Measurements from ENCODE around the gene PRDM1.

PRDM1 gene

DNA sequence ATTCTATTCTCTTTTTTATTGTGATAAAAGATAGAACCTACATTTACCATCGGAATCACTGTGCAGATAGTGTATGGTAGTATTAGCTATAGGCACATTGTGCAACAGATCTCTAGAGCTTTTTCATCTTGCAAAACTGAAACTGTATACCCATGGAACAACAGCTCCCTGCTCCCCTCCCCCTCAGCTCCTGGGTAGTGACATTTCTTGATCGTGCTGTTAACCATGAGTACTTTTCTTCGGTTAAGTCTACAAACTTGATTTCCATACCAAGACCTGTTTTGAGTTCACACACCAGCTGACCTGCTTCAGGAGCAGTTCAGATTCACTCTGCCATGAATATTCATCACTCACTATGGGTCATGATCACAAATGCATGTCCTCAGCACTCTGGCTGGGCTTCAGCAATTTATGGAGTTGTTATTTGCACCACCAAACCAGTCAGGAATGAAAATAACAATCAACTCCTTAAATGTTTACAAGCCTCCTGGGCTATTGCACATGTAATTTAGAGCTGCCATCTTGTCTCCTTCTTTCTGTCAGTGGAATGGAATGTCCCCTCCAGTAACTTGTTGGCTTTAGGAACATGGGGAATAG is 32.8 kb downstream of the PRDM1 start:
- DNase-seq: no peak

DNA sequence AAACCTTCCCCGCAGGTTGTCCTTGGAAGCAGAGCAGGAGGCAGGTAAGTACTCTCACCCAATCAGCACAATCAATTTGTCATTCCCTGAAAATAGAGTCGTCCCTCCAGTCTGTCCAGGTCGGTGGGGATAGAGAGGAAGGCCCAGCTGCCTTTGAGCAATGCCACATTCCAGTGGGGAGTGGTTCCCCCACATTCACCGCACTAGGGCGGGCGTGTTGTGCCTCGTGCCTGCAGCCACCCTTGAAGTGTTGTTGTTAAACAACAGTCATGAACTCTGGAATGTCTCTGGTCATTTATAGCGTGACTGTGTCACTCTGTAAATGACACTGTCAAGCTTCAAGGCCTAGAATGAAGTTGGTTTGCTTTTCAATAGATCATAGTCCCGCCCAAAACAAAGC is 33.4 kb downstream of the PRDM1 start:
- DNase-seq: no peak

DNA sequence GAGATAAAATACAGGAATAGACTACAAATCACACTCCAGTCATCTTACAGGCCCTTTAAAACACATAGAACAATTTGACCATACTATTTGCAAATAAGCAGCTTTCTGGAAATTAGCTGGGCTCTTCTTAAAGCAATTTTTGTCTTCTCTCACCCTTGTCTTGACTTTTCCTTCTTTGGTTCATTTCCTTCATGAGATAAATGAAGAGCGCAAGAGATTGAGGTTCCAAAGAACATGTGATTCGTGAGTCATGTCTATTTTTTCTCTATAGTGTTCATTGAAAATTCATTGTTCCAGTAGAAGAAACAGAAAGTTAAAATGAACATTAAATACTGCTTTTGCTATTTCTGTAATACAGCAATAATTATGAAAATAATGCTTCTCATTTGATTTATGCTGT is 33.9 kb downstream of the PRDM1 start:
- no peak for DNase-seq

DNA sequence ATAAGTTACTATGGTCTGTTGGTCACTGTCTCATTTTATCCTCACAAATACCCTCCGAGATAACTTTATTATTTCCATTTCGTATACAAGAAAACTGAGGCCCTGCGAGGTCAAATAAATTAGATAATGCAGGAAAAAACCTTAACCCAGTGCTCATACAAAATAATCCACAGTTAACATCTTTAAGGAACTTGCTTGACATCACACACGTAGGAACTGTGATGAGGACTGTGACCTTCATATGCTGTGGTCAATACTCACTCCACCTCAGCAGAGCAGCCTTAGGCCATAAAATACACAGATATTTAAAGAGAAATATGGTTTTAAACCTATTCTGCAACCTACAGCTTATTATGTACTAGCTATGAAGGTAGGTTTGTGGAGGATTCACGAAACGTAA is 34.3 kb downstream of the PRDM1 start:
- no peak for DNase-seq

DNA sequence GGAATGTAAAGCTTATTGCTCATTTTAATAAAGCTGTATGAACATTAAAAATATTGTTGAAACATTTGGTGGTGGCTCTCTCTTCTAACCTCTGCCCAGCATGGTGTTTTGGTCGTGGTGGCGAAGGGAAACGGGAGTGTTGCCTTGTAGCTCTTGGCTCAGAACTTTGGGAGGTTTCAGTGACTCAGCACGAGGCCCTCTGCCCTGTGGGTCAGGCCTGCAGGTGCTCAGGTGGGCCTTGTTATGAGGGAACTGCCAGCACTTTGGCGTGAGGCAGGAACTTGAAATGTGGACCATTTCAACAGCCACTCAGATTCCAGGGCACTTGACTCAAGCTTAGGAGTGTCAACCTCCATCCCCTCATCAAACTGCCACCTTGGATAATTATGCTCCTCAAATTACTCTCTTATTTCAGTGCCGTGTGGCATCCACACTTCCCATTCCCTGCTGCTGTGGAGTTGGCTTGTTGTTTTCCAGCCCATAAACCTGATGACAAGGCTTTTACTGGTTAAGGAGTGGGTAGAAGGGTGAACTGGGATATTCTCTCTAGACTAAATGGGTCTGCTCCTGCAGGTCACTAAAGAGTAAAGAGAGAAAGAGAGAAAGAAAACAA is 36.3 kb downstream of the PRDM1 start:
- no peak for DNase-seq

DNA sequence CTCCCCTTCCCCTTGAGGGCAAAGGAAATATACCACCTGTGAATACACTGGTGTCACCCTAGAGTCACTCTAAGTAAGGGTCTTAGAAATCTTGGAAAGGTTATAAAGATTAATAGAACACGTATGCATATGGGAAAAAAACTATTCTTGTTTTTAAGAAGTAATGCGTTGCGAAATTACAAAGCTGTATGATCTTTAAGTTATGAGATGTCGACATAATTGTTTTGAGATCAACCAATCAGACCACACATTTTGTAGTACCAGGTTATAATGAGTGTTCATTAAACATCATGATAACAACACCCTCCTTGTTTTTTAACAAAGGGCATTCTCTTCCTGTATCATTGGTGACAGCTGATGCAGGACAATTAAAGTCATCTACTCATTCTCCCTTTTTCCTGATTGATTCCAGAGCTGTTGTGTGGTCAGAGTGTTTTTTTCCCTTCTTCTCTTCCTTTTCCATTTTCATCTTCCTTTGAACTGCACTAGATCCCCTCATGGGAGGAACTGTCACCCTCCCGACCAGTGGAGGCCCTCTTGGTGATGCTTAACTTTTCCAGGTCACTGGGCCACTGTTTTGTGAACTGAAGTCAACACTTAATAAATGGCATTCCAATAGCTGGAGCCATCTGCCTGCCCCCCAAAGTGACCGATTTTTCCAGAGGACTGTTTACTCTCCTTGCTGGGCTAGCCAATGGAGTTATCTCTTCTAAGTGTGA is 37.0 kb downstream of the PRDM1 start:
- DNase-seq: no peak

DNA sequence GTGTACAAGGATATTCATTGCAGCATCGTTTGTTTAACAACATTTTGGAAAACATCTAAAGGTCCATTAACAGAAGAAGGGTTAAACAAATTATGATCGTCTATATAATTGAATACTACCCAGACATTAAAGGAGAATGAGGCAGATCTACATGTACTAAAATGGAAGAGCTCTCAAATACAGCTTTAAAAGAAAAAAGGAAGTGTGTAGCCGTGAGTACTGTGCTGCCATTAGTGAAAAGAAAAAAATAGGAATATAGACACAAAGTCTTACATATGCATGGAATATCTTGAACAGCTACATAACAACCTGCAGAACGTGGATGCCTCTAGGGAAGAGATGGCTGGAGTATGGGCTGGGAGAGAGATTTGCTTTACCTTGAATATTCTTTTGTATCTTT is 37.9 kb downstream of the PRDM1 start:
- DNase-seq: no peak

DNA sequence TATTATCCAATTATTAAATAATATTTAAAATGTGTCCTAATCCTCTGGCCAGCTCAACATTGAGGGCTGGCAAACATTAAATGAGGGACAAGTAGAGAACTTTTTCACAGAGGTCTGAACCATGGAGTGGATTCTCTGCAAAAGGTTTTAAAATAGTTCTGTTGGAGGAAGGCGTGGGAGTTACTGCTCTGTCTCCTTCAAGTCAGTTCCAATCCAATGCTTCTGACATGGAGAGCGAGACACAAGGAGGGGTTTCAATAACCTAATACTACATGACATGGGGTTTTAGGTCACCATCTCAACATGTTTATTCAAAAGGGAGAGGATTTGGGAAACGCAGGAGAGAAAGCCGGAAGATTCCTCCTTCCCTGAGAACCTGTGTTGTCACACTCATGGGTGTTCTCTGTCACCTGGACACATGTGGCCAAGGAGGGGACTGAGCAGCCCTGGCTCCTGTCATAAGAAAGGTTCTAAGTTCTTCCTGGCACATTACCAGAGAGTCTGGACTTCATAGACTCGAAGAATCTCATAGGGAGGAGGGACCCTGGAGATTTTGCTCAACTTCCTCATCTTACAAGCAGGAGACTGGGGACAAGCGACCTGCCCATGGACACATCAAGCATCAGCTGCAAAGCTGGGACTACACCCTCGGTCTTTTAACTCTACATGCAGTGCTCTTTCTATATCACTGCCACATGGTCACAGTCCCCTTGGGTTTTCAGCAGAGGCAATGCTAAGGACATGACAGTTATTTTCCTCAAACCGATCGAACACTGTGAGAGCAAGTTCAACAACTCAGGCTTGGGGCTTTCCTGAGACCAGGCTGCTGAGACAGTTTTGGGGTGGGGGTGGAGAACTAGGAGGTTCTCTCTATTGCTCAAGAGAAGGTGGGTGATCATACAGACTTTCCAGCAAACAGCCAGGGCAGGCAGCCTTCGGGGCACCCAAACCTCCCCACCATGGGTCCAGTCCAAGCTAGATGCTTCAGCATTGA is 38.6 kb downstream of the PRDM1 start:
- no peak for DNase-seq

DNA sequence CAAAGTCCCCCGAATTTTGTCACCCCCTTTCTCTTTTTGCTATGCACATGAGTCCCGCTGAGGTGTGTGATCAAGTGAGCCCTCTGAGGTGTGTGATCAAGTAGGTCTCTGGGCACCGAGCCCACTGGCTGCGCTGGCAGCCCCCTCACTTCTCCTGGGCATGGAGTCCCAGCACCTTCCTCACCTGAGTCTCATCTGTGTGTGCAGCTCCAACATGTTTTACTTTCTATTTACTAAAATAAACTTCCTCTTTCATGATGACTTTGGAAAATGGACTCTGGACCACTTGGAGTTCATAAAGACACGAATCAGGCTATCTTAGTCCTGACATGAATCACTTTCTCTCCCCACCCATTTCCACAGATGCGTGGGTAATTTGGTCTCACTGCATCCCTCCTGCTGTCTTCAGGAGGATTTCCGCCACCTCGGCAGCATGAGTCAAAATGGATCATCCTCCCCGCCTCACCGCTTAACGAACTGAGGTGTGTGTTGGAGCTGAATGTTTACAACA is 39.8 kb downstream of the PRDM1 start:
- no peak for DNase-seq

DNA sequence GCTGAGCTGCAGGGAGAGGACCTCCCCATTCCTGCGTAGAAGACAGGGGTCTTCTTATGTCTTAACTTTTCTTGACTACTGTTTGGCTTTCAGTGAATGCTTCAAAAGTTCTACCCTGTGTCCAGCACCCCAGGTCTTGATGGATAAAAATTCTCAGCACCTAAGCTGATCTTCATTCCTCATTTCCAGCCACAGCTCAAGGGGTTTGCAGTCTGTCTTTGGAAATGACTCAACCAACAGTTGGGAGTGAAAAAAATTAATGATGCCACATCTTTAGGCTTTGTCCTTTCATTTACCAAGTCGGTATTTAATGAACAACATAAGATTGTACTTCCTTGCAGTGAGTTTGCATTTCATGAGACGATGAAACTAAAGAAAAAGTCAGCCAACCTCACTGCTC is 40.3 kb downstream of the PRDM1 start:
- no peak for DNase-seq

DNA sequence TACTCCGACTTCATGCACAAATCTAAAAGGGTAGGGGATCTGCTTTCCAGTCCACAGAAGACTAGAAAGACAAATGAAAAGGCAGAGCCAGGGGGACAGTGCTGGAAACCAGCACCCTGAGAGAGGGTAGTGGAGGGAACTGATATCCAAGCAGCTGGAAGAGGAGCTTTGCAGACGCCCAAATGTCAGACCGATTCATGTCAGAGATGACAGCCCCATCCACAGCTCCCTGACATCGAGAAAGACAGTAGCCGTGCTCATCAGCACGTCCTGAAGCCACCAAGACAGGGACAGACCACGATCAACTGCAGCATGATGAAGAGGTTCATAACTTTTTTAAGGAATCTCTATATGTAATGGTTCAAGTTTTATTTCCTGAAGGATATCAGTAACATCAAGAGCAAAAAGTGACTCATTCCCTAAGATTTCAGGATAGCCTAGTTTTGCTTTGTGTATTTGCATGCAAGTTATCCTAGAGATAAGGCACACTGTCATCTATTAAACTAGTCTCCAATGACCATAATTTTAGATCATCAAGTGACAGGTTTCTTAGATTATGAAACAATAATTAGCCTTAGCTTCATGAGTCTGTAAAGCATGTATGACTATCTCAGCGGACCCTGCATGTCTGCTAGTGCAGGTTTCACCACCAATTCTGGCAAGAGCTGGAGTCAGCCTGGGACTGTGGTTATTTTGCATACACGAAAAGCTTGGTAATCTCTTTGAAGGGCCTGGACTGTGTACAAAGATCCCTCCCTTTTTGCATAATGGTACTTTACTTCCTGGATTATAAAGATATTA is 43.0 kb downstream of the PRDM1 start:
- DNase-seq: peak; percentile 50

DNA sequence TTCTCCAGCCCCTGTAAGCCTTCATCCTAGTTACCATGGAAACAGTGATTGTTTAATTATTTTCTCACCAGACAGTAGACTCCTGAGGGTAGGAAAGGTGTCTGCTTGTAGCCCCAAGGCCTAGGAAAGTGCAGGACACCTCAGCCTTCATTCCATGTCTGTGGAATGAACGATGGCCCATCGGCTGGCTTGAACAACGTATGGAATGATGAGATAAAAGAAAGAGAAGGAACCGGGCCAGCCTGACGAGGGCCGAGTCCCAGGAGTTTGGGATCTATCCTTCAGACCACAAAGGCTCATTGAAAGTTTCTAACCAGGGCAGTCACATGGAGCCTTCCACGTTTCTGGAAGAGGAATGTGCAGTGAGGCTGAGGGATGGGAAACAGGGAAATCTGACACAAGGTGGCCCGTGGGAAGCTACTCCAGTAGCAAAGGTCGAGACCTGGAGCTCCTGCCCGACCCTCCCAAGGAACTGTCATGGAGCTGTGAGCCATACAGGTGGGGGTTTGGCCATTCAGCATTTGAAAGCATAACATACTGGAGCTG is 46.1 kb downstream of the PRDM1 start:
- no peak for DNase-seq

DNA sequence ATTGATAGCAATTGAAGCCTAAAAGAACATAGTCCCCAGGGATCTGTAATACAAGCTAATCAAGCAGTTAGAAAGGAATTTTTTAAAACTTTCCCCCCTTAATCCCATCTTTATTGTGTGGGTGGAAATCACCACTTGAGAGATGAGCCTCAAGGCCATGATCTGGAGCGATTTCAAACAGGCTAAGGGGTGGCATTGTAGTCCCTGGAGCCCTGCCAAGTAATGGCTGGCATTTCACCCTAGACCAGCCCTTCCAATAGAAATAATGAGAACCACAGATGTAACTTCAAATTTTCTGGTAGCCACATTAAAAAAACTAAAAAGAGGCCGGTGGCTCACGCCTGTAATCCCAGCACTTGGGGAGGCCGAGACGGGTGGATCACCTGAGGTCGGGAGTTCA is 46.9 kb downstream of the PRDM1 start:
- no peak for DNase-seq

DNA sequence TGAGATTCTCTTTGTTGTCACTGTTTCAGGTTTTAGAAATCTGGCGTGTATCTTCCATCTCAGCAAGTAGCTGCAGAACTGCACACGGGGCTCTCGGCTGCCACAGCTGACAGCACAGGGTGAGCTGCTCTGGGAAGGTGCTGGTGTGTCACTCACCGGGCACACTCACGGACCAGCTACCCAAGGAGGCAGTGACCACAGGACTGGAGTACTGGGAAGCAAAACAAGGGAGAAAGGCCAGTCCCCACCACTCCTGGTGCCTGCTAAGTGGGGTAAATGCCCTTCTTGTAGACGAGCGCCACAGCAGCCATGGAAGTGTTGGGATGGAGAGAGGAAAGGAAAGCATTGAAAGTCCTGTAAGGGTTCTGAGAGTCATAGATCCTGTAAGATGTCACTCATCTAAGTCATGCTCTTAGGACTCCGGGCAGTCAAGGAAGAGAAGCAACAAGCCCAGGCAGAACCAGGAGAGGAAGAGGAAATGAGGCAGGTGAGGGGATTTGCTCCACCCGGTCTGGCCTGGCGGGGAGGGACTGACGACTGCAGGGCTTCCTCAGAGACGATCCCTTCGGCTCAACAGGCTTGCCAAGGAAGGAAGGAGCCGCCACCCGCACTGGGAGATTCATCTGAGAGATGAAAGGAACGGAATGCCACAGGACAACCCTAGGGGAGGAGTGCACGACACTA is 48.1 kb downstream of the PRDM1 start:
- DNase-seq: no peak

DNA sequence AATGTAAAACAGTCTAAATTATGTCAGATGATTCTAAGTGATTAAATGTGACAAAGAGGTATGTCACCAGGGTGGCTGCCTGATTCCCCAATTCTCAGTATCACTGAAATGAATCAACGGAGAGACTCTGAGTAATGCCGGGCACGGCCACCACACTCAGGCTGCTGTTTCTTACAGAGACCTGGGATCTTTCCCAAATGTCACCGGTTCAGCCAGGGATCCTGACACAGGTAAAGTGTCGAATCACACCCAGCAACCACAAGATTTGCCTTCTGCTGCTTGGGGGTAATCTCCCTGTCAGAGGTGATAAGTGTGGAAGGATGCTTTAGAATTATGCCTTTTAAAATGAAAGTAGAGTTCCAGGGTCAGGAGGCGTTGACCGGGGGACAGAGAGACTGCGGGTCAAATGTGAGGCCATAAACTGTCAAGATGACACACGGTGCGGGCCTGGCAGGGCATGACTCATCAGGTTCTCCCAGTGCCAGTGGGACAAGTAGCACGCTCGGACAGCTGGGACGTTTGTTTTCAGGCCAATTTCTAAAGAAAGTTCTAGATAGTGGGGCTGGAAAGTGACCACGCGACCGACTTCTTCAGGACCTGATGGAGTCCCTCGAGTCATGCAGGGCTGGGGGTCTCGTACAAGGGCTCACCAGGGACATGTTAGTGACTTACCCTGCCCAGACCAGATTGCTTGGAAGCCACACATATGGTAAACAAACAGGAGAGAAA is 48.9 kb downstream of the PRDM1 start:
- DNase-seq: no peak

DNA sequence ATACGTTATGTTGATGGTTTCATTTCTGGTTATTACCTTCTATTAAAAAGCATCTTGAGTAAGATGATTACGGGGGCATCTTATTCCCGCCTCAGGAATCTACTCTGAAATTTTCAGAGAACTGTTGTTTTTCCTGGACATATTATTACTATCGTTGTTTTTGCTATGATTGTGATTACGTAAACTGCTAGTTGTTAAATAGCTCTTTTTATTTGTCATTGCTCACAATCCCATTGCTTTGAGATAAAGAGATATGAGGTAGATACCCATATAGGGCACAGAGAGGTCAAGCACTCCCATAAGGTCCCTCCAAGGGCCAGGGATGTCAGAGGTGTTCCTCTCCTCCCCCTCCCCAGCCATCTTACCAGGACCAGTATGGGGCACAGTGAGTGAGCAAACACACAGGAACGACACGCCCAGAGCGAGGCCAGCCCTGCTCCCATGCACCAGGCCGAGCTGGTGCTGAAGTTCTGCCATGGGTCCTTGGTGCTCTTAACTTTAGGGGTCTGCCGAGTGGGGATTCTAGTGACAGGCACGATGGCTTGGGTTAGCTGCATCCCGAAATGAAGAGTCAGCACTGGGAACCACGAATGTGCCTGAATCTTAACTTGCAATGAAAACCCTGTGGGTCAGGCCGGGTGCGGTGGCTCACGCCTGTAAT is 49.9 kb downstream of the PRDM1 start:
- DNase-seq: no peak

DNA sequence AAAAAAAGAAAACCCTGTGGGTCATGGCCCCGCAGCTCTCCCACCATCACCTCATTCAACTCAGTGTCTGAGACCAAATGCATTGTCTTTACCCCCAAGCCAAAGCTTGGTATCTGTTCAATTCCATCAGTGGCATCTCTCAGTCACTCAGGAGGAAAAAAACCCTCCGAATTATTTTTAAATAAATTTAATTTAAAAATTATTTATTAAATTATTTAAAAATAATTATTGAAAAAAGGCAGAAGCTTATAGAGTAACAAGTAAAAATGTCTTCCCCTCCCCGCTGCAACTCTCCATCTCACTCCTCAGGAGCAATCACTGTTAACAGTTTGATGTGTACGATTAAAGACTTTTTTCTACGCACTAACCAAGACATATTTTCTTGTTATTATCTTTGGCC is 50.7 kb downstream of the PRDM1 start:
- no peak for DNase-seq

DNA sequence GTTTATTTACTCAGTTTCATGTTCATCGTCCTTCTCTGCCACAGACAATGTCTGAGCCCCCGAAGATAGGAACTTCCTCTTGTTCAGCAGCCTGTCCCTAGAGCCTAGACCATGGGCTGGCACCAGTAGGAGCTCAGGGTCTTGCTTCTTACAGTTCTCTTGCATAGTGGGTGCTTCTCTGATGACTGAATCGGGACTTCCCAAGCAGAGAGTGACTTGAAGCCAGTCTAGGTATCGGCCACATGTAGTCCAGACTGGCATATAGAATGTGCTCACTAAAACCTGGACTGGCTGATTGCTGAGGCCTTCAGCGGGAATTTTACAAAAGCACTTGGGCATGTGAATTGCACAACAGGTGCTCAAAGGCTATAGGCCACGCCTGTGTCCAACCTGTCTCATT is 52.0 kb downstream of the PRDM1 start:
- DNase-seq: no peak

DNA sequence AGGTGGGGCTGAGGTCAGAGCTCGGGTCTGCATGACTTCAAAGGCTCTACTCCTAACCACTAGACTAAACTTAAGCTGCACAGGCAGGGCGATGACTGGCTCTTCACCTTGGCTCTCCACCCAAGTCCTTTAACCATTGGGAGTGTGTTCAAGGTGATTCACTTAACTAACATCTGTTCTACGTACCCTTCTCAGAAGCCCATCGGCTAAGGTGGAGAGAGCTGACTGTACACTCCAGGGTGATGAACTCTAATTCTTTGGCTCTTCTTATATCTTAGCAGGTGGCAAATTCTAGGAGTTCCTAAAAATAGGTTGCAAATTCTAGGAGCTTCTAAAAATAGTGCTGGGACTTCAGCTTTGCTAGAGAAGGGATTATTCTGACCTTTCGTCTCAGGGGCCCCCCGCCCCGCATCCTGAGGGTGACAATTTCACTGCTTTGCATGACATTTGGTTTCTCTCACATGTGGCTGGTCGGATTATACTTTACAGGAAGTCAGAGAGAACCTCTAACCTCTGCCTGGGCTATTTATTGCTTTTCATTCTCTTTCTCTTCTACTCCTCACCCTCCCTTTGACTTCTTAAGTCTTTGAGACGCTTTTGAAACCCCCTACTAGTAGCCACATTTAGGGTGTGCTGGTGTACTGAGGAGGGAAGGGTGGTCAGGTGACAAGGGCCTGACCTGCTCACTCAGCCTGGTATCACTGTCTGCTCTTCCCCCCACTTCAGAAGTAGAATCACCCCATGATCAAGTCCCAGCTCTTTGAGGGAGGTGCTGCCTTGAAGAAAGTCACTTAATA is 55.5 kb downstream of the PRDM1 start:
- no peak for DNase-seq
